Measurements from ENCODE around the gene PDE4D. TPM values are rescaled to one million over a fixed set of nuclear protein-coding genes. Genes with fewer than 3 reads are reported as not detected.

PDE4D gene
- total and polyA plus RNA-seq, 10 of the 15 experiments (the other 5 are each of a cell fraction or from before 2014, with no cell fraction given), result 0.87 to 4.1 (median 2.2) TPM

GRCh38 chr5:59007460-59008063, 886.0 kb downstream of the PDE4D start (continued):
- TF ChIP-seq E2F4 (IDR thresholded peaks at IDR 0.05; ENCODE audit: low read depth, low read length) (no peak), RUNX3 (IDR thresholded peaks at IDR 0.05; ENCODE audit: low read length) (no peak), SIN3A (IDR thresholded peaks at IDR 0.05; ENCODE audit: low read depth, low read length) (no peak), BACH1 (IDR thresholded peaks at IDR 0.05; ENCODE audit: borderline replicate concordance) (no peak), RELA (IDR thresholded peaks at IDR 0.05; ENCODE audit: borderline replicate concordance, partially characterized antibody) (no peak), ATF3 (IDR thresholded peaks at IDR 0.05; ENCODE audit: borderline replicate concordance, extremely low read depth, low read depth, low read length) (no peak), RAD21 (IDR thresholded peaks at IDR 0.05; ENCODE audit: insufficient read depth, low read depth, low read length) (peak; percentile 62), TAF1 (IDR thresholded peaks at IDR 0.05; ENCODE audit: borderline replicate concordance, low read depth, low read length) (no peak), RFX5 (IDR thresholded peaks at IDR 0.05; ENCODE audit: low read depth, low read length) (no peak), PAX8 (IDR thresholded peaks at IDR 0.05) (no peak), YY1 (IDR thresholded peaks at IDR 0.05; ENCODE audit: low read depth, low read length) (no peak)

Data from GM12878 (cell line).